GM19372 (cell line): ENCODE results near the gene LASP1NB.

ENCODE experiments used
- ATAC-seq: cut with Tn5 transposase; IDR thresholded peaks from one replicate; pipeline ENCODE4 v1.9.1; 2021; ENCODE audit warnings: mild to moderate bottlenecking, low read depth, moderate library complexity; ENCODE audit not compliant: unreplicated experiment

LASP1NB gene

DNA sequence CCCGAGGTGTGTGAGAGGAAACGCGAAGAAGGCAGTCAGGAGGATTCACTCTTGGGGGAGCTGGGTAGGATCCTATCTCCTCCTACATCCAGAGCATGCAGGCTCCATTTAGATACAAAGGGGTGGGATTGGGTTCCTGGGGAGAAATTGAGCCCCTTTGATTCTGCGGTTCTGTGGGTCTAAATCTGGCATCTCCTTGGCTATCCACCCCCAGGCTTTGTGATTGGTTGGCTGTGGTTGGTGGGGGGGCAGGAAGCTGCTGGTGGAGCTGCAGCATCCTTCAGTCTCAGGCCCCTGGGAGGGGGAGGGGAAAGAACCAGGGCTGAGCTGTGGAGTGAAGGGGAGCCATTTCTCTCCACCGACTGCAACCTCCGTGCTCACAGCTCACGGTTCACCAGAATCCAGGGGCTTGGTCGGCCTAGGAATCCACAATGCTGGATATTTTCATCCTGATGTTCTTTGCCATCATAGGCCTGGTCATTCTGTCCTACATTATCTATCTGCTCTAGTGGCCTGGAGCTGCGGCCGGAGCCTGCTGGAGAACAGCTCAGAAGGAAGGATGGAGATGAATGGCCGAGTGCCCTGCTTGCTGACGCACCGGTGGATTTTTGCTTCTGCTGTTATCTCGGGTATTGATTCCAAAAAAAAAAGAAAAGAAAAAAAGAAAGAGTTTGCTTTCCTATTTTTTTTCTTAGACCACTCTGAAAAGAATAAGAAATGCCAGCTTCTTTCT is at the start of gene LASP1NB:
TSS of gene LASP1NB (plus strand) at position 352 of the 733 bp plus-strand sequence.
- ATAC-seq = no peak

DNA sequence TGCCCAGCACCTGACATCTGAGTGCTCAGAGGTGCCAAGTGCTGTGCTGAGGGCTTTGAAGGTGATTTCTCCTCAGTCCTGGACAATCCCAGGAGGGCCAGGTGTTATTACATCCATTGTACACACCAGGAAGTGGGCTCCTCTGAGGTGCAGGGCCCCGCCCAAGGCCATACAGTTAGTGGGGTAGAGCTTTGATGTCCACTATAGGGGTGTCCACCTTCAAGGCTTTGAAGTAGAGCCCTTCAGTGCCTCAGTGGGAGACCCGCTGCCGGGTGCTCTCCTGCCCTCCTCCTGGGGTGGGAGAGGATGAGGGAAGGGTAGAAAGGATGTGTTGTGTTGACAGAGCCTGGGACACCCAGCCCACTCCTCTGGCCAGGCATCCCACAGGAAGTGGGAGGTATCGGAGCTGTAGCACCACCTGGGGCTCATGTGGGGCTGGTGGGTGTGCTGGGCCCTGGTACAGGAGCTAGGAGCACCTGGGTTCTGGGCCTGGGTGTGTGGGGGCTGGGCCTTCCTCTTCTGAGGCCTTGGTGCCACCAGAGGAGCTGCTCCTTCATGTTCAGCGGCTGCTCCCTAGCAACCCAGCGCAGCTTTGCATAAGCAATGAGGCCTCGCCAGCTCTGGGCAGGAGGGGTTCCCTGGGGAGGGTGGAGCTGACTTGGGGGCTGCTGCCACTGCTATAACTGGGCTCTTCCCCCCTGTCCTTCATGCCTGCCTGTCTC is 48.1 kb upstream of the LASP1NB start:
- ATAC-seq = no peak

DNA sequence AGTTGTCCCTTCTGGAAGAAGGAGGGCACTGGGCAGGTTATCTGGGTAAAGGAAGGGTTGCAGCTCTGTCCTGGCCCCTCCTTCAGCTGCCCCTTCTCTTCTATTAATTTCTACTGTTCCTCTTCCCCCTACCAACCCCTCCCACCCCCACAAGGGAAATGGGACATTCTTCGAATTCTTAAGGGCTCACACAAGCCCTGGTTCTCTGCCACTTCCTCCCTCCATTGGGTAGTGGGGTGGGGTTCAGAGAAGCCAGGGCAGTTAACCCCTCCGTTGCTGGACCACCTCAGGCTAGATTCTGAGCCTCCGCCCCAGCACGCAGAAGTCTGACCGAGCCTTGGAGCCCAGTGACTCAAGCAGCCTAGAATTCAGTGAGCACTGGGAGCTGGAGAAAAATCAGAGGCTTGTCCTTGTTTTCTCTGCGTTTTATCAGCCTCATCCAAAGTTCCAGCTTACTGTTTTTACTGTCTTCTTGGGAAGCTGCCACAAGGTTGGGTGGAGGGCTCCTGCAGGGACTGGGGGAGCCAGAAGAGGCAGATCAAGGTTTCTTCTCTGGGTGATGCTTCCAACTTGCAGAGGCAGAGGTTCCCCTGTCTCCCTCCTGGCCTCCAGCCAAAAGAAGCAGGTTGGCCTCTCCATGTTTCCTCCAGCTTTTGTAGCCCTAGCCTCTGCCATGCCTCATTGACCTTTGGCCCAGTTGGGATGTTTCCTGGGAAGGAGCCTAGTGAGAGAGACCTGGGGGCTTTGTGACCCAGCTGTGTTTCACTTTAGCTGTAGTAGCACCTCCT is 45.3 kb upstream of the LASP1NB start:
- no peak for ATAC-seq

DNA sequence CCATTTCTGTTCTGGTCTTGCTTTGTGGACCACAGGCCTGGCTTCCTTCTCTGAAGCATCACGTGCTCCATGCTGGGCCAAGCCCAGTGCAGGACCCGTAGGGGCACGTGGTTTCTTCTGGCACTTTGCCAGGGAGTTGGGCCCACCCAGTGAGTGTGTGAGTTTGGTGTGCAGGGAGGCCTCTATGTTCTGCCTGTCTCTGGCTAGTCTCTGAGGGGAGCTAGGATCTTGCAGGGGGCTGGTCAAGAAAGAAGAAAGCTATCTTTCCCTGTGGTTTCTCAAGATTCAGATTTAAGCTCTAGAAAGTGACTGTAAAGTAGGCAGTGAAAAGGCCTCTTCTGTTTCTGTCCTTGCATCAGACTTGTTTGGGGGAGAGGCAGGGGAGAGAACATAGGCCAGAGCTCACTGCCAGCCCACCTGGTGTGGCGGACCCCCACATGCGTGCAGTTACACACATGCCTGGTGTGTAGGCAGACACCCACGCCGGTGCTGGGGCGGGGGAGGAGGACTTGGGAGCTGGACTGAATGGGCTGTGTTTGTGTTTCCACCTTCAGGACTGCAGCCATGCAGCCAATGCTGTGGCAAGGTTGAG is 43.7 kb upstream of the LASP1NB start:
- ATAC-seq = no peak

DNA sequence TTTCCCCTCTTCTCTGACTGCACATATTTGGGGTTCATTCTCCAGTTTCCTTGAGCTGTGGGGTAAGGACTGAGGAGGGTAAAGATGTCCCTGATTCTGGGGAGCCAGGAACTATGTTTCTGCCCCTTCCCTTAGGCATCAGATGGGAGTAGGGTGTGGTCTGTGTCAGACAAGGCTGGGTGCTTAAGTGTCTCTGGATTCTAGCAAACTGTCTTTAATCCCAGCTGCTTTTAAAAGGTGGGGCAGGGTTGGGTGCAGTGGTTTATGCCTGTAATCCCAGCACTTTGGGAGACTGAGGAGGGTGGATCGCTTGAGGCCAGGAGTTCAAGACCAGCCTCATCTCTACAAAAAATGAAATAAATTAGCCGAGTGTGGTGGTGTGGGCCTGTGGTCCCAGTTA is 42.5 kb upstream of the LASP1NB start:
- no peak for ATAC-seq

DNA sequence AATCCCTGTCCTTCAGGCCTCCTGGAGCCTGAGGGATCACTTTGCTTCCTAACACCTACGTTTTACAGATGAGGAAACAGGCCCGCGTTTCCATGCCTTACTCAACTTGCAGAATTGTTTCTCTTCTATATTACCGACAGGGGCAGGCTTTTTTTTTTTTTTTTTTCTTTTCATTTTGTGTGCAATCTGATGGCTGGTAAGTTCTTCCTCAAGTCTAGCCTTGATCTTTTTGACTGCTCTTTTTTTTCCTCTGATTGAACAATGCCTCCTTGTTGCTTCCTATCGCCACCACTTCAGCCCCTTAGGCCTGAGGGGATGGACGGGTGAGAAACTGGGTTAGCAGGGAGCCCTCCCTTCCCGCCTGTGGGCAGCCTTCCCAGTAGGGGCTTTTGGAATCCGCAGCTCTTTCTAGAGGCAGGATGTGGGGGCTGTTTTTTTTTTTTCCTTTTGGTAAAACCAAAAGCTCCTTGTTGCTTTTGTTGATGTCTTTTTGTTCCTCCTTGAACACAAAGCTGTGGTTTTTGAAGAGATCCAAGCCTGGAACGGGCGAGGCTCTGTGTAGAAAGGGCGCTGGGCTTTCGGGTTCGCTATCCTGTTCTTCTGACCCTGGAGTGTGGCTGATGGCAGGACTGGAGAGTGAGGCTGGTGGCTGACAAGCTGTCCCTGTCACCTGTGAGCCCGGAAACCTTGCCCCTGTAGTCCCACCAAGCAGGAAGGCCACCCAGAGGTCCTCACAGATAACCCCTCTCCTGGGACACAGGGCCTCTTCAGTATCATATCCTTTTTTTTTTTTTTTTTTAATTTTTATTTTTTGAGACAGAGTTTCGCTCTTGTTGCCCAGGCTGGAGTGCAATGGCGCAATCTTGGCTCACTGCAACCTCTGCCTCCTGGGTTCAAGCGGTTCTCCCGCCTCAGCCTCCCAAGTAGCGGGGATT is 41.6 kb upstream of the LASP1NB start:
- no peak for ATAC-seq

DNA sequence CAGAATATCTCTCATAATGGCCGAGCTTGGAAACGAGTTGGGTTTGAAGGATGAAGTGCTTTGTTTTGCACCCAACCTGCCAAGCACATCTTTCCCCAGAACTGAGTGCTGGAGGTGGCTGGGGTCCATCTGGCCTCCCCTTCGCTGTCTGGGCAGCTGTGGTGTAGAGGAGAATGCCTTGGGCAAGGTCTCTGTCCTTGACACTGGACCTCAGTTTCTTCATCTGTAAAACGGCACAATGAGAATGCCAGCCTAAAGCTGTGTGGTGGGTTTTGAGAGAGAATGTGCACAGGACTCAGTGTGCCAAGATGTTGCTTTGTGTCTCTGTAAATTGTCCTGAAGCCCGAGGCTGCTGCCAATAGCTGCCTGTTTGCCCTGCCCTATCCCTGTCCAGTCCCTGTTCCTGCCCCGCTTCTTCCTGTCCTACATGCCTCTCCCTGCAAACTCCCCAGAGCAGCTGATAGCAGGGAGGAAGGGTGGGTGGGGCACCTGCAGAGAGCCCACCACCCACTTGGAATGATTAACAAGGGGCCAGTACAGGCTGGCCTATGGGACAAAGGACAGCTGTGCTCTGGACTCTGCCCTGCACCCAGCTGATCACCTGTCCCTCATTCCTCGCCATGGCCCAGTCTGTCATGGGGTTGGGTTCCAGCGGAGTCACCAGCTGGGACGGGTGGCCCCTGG is 40.2 kb upstream of the LASP1NB start:
- ATAC-seq = no peak

DNA sequence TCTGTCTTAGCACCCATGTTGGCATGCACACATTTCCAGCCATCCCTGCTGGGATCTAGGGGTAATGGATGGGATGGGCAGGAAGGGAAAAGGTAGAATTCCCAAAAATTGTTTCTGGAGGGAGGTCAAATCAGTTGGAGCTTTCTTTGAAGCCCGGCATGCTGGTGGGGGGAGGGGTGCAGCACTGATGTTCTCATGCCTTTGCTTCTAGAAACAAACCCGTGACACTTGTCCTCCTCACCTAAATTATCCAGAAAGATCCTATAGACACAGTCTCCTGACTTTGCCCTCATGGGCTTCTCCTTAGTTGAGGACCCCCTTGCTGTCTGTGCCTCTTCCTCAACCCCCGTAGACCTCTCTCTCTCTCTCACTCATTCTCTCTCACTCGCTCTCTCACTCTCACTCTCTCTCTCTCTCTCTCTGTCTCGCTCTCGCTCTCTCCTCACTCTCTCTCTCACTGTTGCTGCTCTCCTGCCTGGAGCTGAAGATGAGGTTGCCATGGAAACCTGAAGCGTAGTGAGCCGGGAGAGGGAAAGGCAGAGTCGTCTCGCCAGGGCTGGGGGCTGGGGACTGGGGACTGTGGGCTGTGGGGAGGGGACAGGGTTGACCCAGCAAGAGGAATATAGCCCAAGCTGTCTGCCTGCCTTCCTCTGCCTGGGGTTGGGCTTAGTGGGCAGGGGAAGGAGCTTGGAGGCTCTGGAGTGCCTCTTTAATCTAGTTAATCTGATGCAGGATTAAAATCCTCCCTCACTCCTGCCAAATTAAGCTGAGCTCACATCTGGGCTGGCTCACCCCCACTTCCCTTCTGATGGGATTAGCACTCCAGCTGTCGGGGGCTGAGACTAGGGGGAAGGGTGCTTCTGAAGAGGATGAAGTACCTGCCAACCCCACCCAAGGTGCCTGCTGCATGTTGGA is 39.4 kb upstream of the LASP1NB start:
- no peak for ATAC-seq

DNA sequence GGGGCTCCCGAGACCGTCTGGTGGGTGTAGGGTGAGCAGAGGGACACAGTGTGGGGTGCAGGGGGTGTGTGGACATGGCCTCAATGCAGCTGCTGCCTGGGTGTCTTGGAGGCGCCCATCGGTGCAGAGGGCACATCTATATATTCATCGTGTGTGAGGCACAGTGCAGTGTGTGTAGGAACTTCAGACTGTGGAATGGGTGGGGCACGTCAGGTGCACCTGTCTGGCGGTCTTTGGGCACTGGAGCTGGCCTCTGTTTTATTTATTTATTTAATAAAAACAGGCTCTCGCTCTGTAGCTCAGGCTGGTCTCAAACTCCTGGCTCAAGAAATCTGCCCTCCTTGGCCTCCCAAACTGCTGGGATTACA is 38.8 kb upstream of the LASP1NB start:
- no peak for ATAC-seq

DNA sequence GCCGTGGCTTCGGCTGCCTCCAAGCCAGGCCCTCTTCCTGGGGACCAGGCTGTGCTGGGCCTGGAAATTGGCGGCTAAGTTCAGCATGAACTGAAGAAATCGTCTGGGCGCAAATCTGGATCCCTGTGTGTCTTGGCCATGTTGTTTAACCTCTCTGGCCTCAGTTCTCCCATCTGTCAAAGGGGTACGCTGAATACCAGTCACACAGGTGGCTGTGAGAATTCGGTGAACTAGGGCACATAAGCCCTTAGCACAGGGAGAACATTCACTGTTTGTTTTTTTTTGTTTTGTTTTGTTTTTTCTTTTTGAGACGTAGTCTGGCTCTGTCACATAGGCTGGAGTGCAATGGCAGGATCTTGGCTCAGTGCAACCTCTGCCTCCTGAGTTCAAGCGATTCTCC is 36.6 kb upstream of the LASP1NB start:
- ATAC-seq = no peak

DNA sequence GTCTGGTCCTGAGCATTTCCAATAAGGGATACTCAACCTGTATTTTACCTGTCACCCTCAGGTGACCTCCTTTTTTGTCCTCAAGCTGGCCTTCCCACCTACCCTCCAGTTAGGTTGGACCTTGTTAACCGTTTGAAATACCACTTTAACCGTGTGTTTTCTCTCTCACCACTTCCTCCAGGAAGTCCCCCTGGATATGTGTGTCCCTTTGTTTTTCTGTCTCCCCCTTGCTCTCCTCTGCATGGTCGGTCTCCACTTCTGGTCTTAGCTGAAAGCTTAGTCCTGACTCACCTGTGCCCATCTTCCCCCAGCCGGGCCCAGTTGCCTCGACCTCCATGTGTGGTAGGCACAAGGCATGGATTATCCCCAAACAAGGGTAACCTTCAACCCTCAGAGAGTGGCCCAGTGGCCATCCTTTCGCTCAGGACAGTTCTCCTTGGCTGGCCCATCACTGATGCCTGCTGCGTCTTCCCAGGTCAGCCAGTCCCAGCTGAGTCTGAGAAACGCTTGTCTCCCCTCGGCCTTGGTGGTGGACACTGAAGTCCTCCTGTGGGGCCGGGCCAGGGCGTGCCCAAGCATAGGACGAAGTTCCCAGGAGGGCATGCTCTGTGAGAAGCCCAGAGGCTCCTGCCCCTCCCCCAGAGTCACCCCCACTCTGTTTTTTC is 35.5 kb upstream of the LASP1NB start:
- no peak for ATAC-seq

DNA sequence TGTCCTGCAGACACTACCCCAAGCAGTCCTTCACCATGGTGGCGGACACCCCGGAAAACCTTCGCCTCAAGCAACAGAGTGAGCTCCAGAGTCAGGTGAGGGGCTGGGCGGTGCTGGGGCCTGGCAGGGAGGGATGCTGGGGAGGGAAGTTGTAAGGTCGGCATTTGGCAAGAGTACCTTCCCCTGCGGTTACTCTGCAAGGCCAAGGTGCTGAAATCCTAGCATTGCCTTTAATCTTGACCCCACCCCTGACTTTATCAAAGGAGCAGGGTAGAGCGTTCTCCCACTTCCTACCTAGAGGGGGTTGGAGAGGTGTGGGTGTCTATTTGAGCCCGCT is 35.0 kb upstream of the LASP1NB start:
- no peak for ATAC-seq

DNA sequence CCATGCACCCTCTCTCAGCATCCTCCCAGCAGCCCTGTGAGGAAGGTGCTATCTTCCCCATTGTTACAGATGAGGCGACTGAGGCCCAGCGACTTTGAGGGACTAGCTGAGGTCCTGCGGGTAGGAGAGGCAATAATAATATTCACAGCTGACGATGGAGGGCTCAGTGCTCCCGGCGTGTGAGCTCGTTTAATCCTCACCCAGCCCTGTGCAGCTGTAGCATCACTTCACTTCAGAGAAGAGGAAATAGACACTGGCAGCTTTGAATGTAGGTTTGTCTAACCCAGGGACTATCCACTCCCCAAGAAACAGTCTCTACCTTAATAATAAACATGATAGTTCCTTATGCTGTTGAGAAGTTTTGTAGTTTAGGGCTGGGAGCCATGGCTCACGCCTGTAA is 34.0 kb upstream of the LASP1NB start:
- ATAC-seq = no peak

DNA sequence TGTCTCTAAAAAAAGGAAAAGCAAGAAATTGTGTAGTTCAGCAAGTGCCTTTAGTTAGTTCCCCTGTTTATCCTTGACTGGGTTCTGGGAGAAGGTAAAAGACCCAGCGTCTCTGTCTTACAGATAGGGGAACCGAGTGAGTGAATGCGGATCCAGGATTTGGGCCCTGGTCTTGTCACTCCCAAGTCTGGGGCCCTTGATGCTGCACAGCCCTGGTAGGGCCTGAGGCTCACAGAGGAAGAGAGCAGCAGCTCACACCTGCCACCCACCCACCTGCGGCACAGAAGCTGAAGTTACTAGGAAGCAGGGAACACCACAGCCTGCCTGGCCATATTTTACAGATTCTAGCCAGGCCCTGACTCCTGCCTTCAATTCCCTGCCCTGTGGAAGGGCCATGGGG is 33.3 kb upstream of the LASP1NB start:
- no peak for ATAC-seq

DNA sequence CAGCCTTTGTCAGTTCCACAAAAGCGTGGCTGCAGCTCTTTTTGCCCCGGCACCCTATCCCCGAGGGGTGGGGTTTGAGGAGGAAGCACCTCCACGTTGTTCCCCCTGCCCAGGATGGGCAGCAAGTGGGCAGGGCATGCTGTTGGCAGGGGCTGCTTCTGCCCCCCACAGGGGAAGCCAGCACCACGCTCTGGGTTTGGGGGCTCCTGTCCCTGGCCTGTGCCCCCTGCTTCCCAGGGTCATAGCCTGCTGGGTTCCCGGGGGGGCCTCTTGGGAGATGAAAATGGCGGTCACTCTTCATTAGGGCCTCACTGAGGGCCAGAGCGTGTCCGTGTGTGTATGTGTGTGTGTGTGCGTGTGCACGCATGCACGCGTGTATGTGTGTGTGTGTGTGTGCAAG is 32.8 kb upstream of the LASP1NB start:
- ATAC-seq = no peak

DNA sequence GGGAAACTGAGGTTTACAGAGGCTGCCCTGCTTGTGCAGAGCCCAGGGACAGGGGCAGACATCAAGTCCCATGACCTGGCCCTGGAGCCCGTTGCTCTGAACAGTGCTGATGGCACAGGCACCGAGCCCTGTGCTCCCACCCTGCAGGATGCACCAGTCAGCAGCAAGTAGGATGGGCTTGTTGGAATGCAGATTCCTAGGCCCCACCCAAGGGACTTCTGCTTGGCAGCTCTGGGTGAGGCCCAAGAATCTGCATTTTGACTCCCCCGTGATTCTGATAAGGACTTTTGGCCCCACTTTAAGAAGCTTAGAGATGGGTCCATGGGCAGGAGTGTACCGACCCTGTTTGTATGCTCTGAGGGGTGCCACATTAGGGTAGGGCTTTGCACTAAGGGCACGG is 32.3 kb upstream of the LASP1NB start:
- ATAC-seq = no peak

DNA sequence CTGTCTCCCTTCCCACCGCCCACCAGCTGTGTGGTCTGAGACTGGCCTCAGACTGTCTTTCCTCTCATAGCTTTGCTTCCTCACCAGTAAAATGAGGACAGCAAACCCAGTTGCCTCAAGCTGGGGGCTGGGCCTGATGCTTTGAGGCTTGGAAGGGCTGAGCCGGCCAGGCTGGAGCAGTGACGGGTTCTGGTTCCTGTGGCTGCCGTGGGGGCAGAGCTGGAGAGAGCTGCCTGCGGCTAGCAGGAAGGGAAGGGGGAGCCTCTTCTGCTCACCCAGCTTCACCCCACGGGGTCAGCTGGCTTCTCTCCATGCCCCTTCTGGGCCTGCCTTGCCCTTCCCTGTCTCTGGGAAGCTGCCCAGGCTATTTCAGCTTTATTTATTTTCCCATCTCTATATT is 31.8 kb upstream of the LASP1NB start:
- no peak for ATAC-seq

DNA sequence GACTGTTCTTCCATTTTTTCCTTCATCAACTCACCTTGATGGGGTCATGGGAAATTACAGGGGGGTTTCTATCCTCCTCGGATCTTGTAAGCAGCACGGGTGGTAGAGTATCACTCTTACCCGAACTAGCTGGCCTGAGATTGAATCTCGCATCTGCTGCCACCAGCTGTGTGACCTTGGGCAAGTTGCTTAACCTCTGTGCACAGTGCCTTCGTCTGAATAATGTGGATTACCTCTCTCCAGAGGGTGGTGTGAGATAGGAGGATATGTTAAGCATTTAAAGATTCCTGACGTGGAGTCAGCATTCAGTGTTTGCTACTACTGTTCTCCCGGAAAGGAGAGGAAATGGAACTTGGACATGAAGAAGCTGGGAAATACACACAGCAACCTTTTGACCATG is 31.1 kb upstream of the LASP1NB start:
- no peak for ATAC-seq
